GM21723 (cell line): ENCODE data around the gene PPP1R3F.
"Not testable (repeated sequence)": the region's sequence is repeated elsewhere in the genome, so short reads cannot be mapped to it uniquely, and the experiment has no call there.

Source experiments
- ATAC-seq: cut with Tn5 transposase; IDR thresholded peaks from one replicate; pipeline ENCODE4 v1.9.1; 2021; ENCODE audit warnings: mild to moderate bottlenecking, moderate library complexity; ENCODE audit not compliant: unreplicated experiment

The PPP1R3F gene

DNA sequence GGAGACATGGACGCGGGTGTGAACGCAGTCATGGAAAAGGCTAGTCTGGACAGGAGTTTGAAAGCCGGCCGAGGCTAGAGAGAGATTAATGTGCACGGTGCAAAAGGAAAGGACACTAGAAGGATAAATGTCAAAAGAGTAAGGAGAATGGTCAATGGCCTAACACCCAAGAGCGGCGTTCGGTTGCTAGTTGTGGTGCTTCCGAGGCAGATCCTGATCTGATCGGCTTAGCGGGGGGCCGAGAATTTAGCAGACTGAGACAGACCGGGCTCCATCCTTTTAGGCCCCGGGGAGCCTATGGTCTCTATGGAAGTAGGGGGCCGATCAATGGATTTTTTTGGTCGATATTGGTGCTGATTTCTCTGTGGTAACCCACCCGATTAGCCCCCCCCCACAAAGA lies 40.8 kb downstream of the PPP1R3F start:
- ATAC-seq: no peak

DNA sequence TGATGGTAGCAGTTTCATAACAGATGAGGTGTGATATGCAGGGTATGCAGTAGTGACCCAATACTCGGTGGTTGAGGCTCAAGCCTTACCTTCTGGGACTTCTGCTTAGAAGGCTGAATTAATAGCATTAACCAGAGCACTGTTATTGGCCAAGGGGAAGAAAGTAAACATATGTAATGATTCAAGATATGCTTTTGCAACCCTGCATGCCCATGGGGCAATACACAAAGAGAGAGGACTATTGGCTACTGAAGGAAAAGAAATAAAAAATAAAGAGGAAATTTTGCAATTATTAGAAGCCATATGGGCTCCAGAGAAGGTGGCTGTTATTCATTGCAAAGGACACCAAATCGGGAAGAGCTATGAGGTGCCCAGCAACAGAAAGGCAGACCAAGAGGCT lies 42.6 kb downstream of the PPP1R3F start:
- ATAC-seq: no peak

DNA sequence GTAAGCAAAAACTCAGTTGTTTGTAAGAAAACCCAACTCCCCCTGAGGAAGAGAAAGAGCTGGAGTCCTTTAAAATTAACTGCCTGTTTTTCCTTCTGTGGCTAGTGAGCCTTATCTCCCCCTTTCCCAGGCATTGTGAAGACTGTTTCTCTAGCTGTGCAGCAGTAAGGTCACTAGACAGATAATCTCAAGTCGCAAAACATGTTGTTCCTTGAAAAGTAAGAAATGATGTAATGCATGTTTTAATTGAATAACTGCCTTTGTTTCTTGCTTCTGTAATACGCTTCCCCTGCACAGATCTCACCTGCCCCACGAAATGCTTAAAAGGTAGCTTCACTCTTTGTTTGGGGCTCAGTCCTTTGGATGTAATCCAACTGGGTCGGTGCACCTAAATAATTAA lies 46.5 kb downstream of the PPP1R3F start:
- no peak for ATAC-seq

DNA sequence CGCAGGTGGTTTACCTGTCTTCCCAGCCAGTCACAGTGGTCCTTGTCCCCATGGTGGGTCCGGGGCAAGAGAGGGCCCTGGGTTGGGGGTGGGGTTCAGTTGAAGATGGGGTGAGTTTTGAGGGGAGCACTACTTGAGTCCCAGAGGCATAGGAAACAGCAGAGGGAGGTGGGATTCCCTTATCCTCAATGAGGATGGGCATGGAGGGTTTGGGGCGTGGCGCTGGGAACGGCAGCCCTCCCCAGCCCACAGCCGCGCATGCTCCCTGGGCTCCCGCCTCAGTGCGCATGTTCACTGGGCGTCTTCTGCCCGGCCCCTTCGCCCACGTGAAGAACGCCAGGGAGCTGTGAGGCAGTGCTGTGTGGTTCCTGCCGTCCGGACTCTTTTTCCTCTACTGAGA lies 52.1 kb downstream of the PPP1R3F start, which contains the start of gene GAGE12J:
Gene GAGE12J (plus strand): TSS at position 301 of the 400 bp plus-strand sequence. CDS start 1,157 bp downstream, outside the sequence.
- ATAC-seq: not testable (repeated sequence)

DNA sequence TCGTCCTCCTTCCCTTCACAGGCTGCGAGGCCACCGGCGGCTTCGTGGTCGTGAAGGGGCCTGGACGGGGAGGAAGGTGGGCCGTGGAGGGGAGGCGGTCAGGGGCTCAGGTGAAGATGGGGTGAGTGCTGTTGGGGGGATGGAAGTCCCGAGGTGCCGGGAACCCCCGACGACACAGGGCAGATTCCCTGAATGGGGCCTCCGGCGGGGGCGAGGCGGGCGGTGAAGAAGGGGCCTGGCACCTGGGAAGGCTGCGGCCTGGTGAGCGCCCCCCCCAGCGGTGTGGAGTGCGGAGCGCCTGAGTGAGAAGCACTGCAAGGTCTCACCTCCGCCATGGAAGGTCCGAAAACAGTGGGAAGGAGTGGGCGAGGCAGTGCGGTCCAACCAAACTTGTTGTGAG lies 52.7 kb downstream of the PPP1R3F start:
- ATAC-seq: not testable (repeated sequence)

DNA sequence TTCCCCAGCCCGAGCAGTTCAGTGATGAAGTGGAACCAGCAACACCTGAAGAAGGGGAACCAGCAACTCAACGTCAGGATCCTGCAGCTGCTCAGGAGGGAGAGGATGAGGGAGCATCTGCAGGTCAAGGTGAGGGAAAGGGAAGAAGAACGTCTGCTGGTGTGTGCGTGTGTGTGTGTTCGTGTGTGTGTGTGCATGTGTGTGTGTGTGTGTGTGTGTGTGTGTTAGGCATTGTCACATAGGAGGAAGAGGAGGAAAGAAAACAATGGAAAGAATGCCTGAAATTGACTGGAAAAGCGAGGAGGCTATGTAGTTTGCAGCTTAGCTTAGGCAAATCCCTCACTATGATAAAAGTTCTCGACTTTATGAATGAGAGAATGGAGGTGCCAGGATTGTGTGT lies 54.1 kb downstream of the PPP1R3F start:
- ATAC-seq: not testable (repeated sequence)

DNA sequence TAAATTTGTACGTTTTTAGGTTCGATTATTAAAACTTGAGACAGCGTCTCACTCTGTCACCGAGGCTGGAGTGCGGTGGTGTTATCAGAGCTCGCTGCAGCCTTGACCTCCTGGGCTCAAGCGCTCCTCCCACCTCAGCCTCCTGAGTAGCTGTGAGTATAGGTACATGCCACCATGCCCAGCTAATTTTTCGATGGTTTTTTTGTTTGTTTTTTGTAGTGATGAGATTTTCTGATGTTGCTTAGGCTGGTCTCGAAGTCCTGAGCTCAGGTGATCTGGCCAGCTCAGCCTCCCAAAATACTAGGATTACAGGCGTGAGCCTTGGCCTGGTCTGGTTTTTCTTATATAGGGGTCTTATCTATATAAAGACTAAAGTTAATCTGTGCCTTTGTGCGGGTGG lies 60.8 kb downstream of the PPP1R3F start:
- not testable (repeated sequence) for ATAC-seq

DNA sequence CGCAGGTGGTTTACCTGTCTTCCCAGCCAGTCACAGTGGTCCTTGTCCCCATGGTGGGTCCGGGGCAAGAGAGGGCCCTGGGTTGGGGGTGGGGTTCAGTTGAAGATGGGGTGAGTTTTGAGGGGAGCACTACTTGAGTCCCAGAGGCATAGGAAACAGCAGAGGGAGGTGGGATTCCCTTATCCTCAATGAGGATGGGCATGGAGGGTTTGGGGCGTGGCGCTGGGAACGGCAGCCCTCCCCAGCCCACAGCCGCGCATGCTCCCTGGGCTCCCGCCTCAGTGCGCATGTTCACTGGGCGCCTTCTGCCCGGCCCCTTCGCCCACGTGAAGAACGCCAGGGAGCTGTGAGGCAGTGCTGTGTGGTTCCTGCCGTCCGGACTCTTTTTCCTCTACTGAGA lies 61.7 kb downstream of the PPP1R3F start, which contains the start of gene GAGE13:
Gene GAGE13 (plus strand): TSS at position 301 of the 400 bp plus-strand sequence. CDS start 1,156 bp downstream, outside the sequence.
- not testable (repeated sequence) for ATAC-seq

DNA sequence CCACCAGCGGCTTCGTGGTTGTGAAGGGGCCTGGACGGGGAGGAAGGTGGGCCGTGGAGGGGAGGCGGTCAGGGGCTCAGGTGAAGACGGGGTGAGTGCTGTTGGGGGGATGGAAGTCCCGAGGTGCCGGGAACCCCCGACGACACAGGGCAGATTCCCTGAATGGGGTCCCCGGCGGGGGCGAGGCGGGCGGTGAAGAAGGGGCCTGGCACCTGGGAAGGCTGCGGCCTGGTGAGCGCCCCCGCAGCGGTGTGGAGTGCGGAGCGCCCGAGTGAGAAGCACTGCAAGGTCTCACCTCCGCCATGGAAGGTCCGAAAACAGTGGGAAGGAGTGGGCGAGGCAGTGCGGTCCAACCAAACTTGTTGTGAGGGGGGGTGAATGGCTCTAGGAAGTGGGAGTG lies 62.2 kb downstream of the PPP1R3F start:
- not testable (repeated sequence) for ATAC-seq
